SJSA1 (cell line): ENCODE results near the gene EEF1A1. TPM values are rescaled to one million over a fixed set of nuclear protein-coding genes. Genes with fewer than 3 reads are reported as not detected.
"Not testable (repeated sequence)": the region's sequence is repeated elsewhere in the genome, so short reads cannot be mapped to it uniquely, and the experiment has no call there.

Experiments used
- DNase-seq, 2 experiments: peaks; one replicate each; pipeline ENCODE4 v3.0.0-alpha.2; 2015 to 2020; ENCODE audit warnings: low spot score in 2 of 2, low read depth in 1 of 2
- H3K27ac ChIP-seq: fragments of 250-450 bp; sonication (Bioruptor Pico); 2 replicates; pipeline ENCODE4 v1.5.1; 2020; ENCODE audit warnings: mild to moderate bottlenecking, moderate library complexity
- H3K27me3 ChIP-seq: fragments of 250-450 bp; sonication (Bioruptor Pico); replicated peaks from 2 replicates; pipeline ENCODE4 v1.5.1; 2020; ENCODE audit warnings: mild to moderate bottlenecking, moderate library complexity
- H3K36me3 ChIP-seq: fragments of 250-450 bp; sonication (Bioruptor Pico); 2 replicates; pipeline ENCODE4 v1.5.1; 2020; ENCODE audit warnings: mild to moderate bottlenecking
- H3K4me1 ChIP-seq: fragments of 250-450 bp; sonication (Bioruptor Pico); replicated peaks from 2 replicates; pipeline ENCODE4 v1.6.1; 2021; ENCODE audit warnings: mild to moderate bottlenecking
- H3K4me3 ChIP-seq: fragments of 250-450 bp; sonication (Bioruptor Pico); 2 replicates; pipeline ENCODE4 v1.5.1; 2020; ENCODE audit warnings: mild to moderate bottlenecking
- H3K9me3 ChIP-seq: fragments of 250-450 bp; sonication (Bioruptor Pico); replicated peaks from 2 replicates; pipeline ENCODE4 v1.5.1; 2020; ENCODE audit warnings: mild to moderate bottlenecking
- total RNA-seq: library from RNA; depleted of rRNA; stranded (reverse); fragments of >200 nt; shearing (Covaris generic); gene quantifications from 2 replicates; pipeline ENCODE4 v1.2.3, GENCODE V29; 2014

The EEF1A1 gene
- total RNA-seq, 1 experiment from 2014 or later: 11,857 TPM

- H3K4me3 ChIP-seq, H3K4me1 ChIP-seq, H3K27ac ChIP-seq, H3K9me3 ChIP-seq, H3K27me3 ChIP-seq, DNase-seq, H3K36me3 ChIP-seq: not testable (repeated sequence)
Observed at GRCh38 chr6:73555380-73555949, 34.6 kb upstream of the EEF1A1 start.

GRCh38 chr6:73551115-73551514, 30.3 kb upstream of the EEF1A1 start:
- not testable (repeated sequence) for H3K4me1 ChIP-seq

GRCh38 chr6:73548458-73549446, 27.9 kb upstream of the EEF1A1 start:
- H3K9me3 ChIP-seq: no peaks in the 10 kb centered on the region
- H3K4me3 ChIP-seq: no peak overlapping the region
- H3K27ac ChIP-seq: no peak overlapping the region
- H3K36me3 ChIP-seq: no peaks in the 10 kb centered on the region
- DNase-seq: no peak
- no peaks in the 10 kb centered on the region for H3K4me1 ChIP-seq
- H3K27me3 ChIP-seq: no peaks in the 10 kb centered on the region

More at GRCh38 chr6:73551115-73551514, 30.3 kb upstream of the EEF1A1 start:
- not testable (repeated sequence) for H3K9me3 ChIP-seq, H3K27ac ChIP-seq, H3K4me3 ChIP-seq, H3K36me3 ChIP-seq, DNase-seq, H3K27me3 ChIP-seq

- H3K9me3 ChIP-seq: no peaks in the 10 kb centered on the region
- no peaks in the 10 kb centered on the region for H3K4me1 ChIP-seq
- H3K4me3 ChIP-seq: no peak overlapping the region
- no peak overlapping the region for H3K27ac ChIP-seq
- no peaks in the 10 kb centered on the region for H3K36me3 ChIP-seq
- H3K27me3 ChIP-seq: no peaks in the 10 kb centered on the region
- no peak for DNase-seq
Observed at GRCh38 chr6:73547036-73547435, 26.2 kb upstream of the EEF1A1 start.

- H3K36me3 ChIP-seq: no peaks in the 10 kb centered on the region
- no peak for DNase-seq
Observed at GRCh38 chr6:73542891-73543290, 22.1 kb upstream of the EEF1A1 start.

GRCh38 chr6:73542481-73542880, 21.6 kb upstream of the EEF1A1 start:
- not testable (repeated sequence) for H3K9me3 ChIP-seq, H3K27me3 ChIP-seq, H3K4me1 ChIP-seq, DNase-seq, H3K36me3 ChIP-seq, H3K4me3 ChIP-seq, H3K27ac ChIP-seq

More at GRCh38 chr6:73542891-73543290, 22.1 kb upstream of the EEF1A1 start:
- Histone ChIP-seq H3K9me3 (no peaks in the 10 kb centered on the region), H3K4me1 (no peaks in the 10 kb centered on the region), H3K27me3 (no peaks in the 10 kb centered on the region), H3K4me3 (no peak overlapping the region), H3K27ac (no peak overlapping the region)

- no peaks in the 10 kb centered on the region for H3K27me3 ChIP-seq
- H3K36me3 ChIP-seq: no peaks in the 10 kb centered on the region
- DNase-seq: no peak
- H3K4me3 ChIP-seq: no peak overlapping the region
- no peaks in the 10 kb centered on the region for H3K9me3 ChIP-seq
- no peak overlapping the region for H3K27ac ChIP-seq
- H3K4me1 ChIP-seq: no peaks in the 10 kb centered on the region
Observed at GRCh38 chr6:73538116-73538779, 17.4 kb upstream of the EEF1A1 start.

- Histone ChIP-seq H3K36me3 (no peaks in the 10 kb centered on the region), H3K27me3 (no peaks in the 10 kb centered on the region), H3K4me3 (no peak overlapping the region), H3K4me1 (no peaks in the 10 kb centered on the region), H3K9me3 (no peaks in the 10 kb centered on the region), H3K27ac (no peak overlapping the region)
- DNase-seq: no peak
Observed at GRCh38 chr6:73537677-73538076, 16.8 kb upstream of the EEF1A1 start.

GRCh38 chr6:73534628-73535027, 13.8 kb upstream of the EEF1A1 start:
- no peak overlapping the region for H3K27ac ChIP-seq
- no peak for DNase-seq
- no peak overlapping the region for H3K4me3 ChIP-seq
- H3K36me3 ChIP-seq: no peaks in the 10 kb centered on the region
- H3K4me1 ChIP-seq: no peaks in the 10 kb centered on the region
- H3K27me3 ChIP-seq: no peaks in the 10 kb centered on the region
- no peaks in the 10 kb centered on the region for H3K9me3 ChIP-seq

GRCh38 chr6:73532293-73532692, 11.5 kb upstream of the EEF1A1 start:
- no peak for DNase-seq
- Histone ChIP-seq H3K27me3 (no peaks in the 10 kb centered on the region), H3K27ac (no peak overlapping the region)

GRCh38 chr6:73528897-73529296, 8.1 kb upstream of the EEF1A1 start:
- H3K36me3 ChIP-seq: no peaks in the 10 kb centered on the region
- no peak for DNase-seq
- H3K4me1 ChIP-seq: peaks cover 22% of the 10 kb centered on the region
- H3K27ac ChIP-seq: no peak overlapping the region
- H3K4me3 ChIP-seq: no peak overlapping the region
- H3K27me3 ChIP-seq: no peaks in the 10 kb centered on the region
- H3K9me3 ChIP-seq: no peaks in the 10 kb centered on the region

More at GRCh38 chr6:73532293-73532692, 11.5 kb upstream of the EEF1A1 start:
- H3K4me1 ChIP-seq: no peaks in the 10 kb centered on the region
- no peak overlapping the region for H3K4me3 ChIP-seq
- H3K36me3 ChIP-seq: no peaks in the 10 kb centered on the region
- no peaks in the 10 kb centered on the region for H3K9me3 ChIP-seq

GRCh38 chr6:73525546-73526330, 4.9 kb upstream of the EEF1A1 start:
- DNase-seq: peak in 1 of 2 experiments; percentile 44
- Histone ChIP-seq H3K4me3 (no peak overlapping the region), H3K4me1 (peaks cover 43% of the 10 kb centered on the region), H3K36me3 (peaks cover under 1% of the 10 kb centered on the region), H3K9me3 (no peaks in the 10 kb centered on the region), H3K27ac (no peak overlapping the region), H3K27me3 (no peaks in the 10 kb centered on the region)

- no peaks in the 10 kb centered on the region for H3K27me3 ChIP-seq
- peaks cover 43% of the 10 kb centered on the region for H3K4me1 ChIP-seq
- peak overlapping the region; percentile 45 for H3K4me3 ChIP-seq
- DNase-seq: peak; percentile 73 to 77
- H3K27ac ChIP-seq: peak overlapping the region; percentile 90
- peaks cover 22% of the 10 kb centered on the region for H3K36me3 ChIP-seq
- no peaks in the 10 kb centered on the region for H3K9me3 ChIP-seq
Observed at GRCh38 chr6:73523434-73524123, 2.7 kb upstream of the EEF1A1 start.
